Liver (tissue), 9 donors: ENCODE measurements around the gene MTHFD1L. TPM values are rescaled to one million over a fixed set of nuclear protein-coding genes. Genes with fewer than 3 reads are reported as not detected.

Experiments used
- DNase-seq: peaks from one replicate; pipeline ENCODE4 v3.0.0-alpha.2; 2017; ENCODE audit warnings: low spot score
- H3K27ac ChIP-seq, 2 donors: one replicate each; pipeline ENCODE4 v1.7.0; 2013; ENCODE audit warnings: inconsistent platforms in 2 of 2, low read length in 2 of 2, control low read depth in 1 of 2, low read depth in 1 of 2, mild to moderate bottlenecking in 1 of 2
- H3K27me3 ChIP-seq, 4 donors: one replicate each; pipeline versions ENCODE4 v1.6.1 to v1.7.0; 2013; ENCODE audit warnings: low read length in 3 of 4, inconsistent platforms in 1 of 4, mild to moderate bottlenecking in 1 of 4, moderate library complexity in 1 of 4; ENCODE audit not compliant: control insufficient read depth in 4 of 4, insufficient read depth in 4 of 4
- H3K36me3 ChIP-seq, 4 donors: one replicate each; pipeline versions ENCODE4 v1.6.1 to v1.7.0; 2013; ENCODE audit warnings: low read length in 3 of 4, mild to moderate bottlenecking in 3 of 4, low read depth in 1 of 4, moderate library complexity in 1 of 4; ENCODE audit not compliant: control insufficient read depth in 4 of 4, insufficient read depth in 3 of 4
- H3K4me1 ChIP-seq, 4 donors: one replicate each; pipeline versions ENCODE4 v1.6.1 to v1.7.0; 2013; ENCODE audit warnings: low read length in 3 of 4, mild to moderate bottlenecking in 3 of 4, moderate library complexity in 1 of 4; ENCODE audit not compliant: control insufficient read depth in 4 of 4, insufficient read depth in 4 of 4
- H3K4me3 ChIP-seq, 3 donors: one replicate each; pipeline versions ENCODE4 v1.6.1 to v1.7.0; 2013; ENCODE audit warnings: low read length in 3 of 3, control low read depth in 1 of 3, low read depth in 1 of 3, mild to moderate bottlenecking in 1 of 3
- H3K9ac ChIP-seq, 2 donors: one replicate each; pipeline ENCODE4 v1.7.0; 2013; ENCODE audit warnings: low read length in 2 of 2, mild to moderate bottlenecking in 2 of 2, moderate library complexity in 2 of 2, control low read depth in 1 of 2, low read depth in 1 of 2
- H3K9me3 ChIP-seq, 4 donors: one replicate each; pipeline versions ENCODE4 v1.6.1 to v1.7.0; 2013; ENCODE audit warnings: low read length in 3 of 4; ENCODE audit not compliant: control insufficient read depth in 4 of 4
- ATF3 ChIP-seq: IDR thresholded peaks from 2 replicates; pipeline ENCODE4 v1.6.1; 2016; ENCODE audit warnings: antibody characterized with exemption
- EGR1 ChIP-seq, 2 donors: IDR thresholded peaks; 2 replicates each; pipeline ENCODE4 v1.6.1; 2016 to 2018; ENCODE audit warnings: antibody characterized with exemption in 2 of 2, low read depth in 2 of 2
- GABPA ChIP-seq, 2 donors: IDR thresholded peaks in 1 of 2; conservative IDR thresholded peaks in 1 of 2; 2 replicates each; pipeline ENCODE4 v1.6.1; 2016; ENCODE audit warnings: antibody characterized with exemption in 2 of 2, mild to moderate bottlenecking in 1 of 2, moderate library complexity in 1 of 2
- JUND ChIP-seq, 2 donors: IDR thresholded peaks; 2 replicates each; pipeline ENCODE4 v1.6.1; 2016; ENCODE audit warnings: antibody characterized with exemption in 2 of 2
- NR2F2 ChIP-seq: IDR thresholded peaks from 2 replicates; pipeline ENCODE4 v1.6.1; 2016; ENCODE audit warnings: antibody characterized with exemption
- RAD21 ChIP-seq, 2 donors: IDR thresholded peaks; 2 replicates each; pipeline ENCODE4 v1.6.1; 2016; ENCODE audit warnings: antibody characterized with exemption in 2 of 2, mild to moderate bottlenecking in 2 of 2
- REST ChIP-seq: IDR thresholded peaks from 2 replicates; pipeline ENCODE4 v1.6.1; 2016; ENCODE audit warnings: antibody characterized with exemption, mild to moderate bottlenecking
- RXRA ChIP-seq, 2 donors: IDR thresholded peaks; 2 replicates each; pipeline ENCODE4 v1.6.1; 2017 to 2018; ENCODE audit warnings: antibody characterized with exemption in 2 of 2, mild to moderate bottlenecking in 1 of 2
- SP1 ChIP-seq: IDR thresholded peaks from 2 replicates; pipeline ENCODE4 v1.6.1; 2018; ENCODE audit warnings: antibody characterized with exemption, mild to moderate bottlenecking
- ZBTB33 ChIP-seq: IDR thresholded peaks from 2 replicates; pipeline ENCODE4 v1.6.1; 2016; ENCODE audit warnings: antibody characterized with exemption
- WGBS: extraction: QIAGEN DNeasy Blood & Tissue Kit; methylation state at CpG from one replicate; pipeline ENCODE4 v1.1.7; 2013; 5-methylcytosine and 5-hydroxymethylcytosine counted together
- polyA plus RNA-seq, 2 donors: library from polyadenylated mRNA; stranded (reverse) in 1 of 2; unstranded in 1 of 2; fragments of 200-250 nt in 1 of 2; fragments of >200 nt in 1 of 2; fragmentation: Nextera tagmentation in 1 of 2; extraction: Ambion mirVana in 1 of 2; gene quantifications; one replicate each; pipeline versions ENCODE4 v1.2.1 to v1.2.3, GENCODE V29; 2013 to 2015
- total RNA-seq, 2 donors: library from RNA; depleted of rRNA; stranded (reverse); fragments of >200 nt; gene quantifications; one replicate each; pipeline ENCODE4 v1.2.3, GENCODE V29; 2014
- donor health status: healthy.
- donor health status: healthy.
- donor health status: healthy.
- donor health status: healthy.
- donor health status: healthy.

The MTHFD1L gene
- total and polyA plus RNA-seq, 4 donors: 2.0 to 7.7 (median 2.8) TPM

GRCh38 chr6:151070631-151071051 lies 205.1 kb downstream of the MTHFD1L start:
- Histone ChIP-seq H3K36me3 (no peaks in the 10 kb centered on the region), H3K9ac (peak overlapping the region in 1 of 2 donors; percentile 34), H3K4me3 (no peak overlapping the region), H3K27me3 (no peaks in the 10 kb centered on the region), H3K27ac (peak overlapping the region; percentile 48 to 53), H3K9me3 (no peaks in the 10 kb centered on the region), H3K4me1 (peaks cover 1 to 20% (median 8%) of the 10 kb centered on the region in 4 donors)
- DNase-seq: no peak
- TF ChIP-seq RAD21 (IDR thresholded peaks at IDR 0.05): no peak
- 74% methylated on average over 3 of the region's 3 CpGs for WGBS

- DNase-seq: no peak
- no peaks in the 10 kb centered on the region for H3K9me3 ChIP-seq
Observed at GRCh38 chr6:151071295-151071694, 205.8 kb downstream of the MTHFD1L start.

GRCh38 chr6:151073146-151073545 lies 207.6 kb downstream of the MTHFD1L start:
- H3K9ac ChIP-seq: no peak overlapping the region
- H3K9me3 ChIP-seq: no peaks in the 10 kb centered on the region
- peaks cover 0 to 12% (median 7%) of the 10 kb centered on the region in 4 donors for H3K4me1 ChIP-seq
- no peaks in the 10 kb centered on the region for H3K36me3 ChIP-seq
- 73% methylated on average over 4 of the region's 4 CpGs for WGBS
- DNase-seq: no peak
- H3K27me3 ChIP-seq: no peaks in the 10 kb centered on the region
- TF ChIP-seq EGR1 (IDR thresholded peaks at IDR 0.05; ENCODE audit: low read depth in 2 of 2) (no peak), JUND (IDR thresholded peaks at IDR 0.05) (no peak), ZBTB33 (no peak), ATF3 (no peak), REST (no peak)
- H3K4me3 ChIP-seq: no peak overlapping the region
- no peak overlapping the region for H3K27ac ChIP-seq

More at GRCh38 chr6:151071295-151071694, 205.8 kb downstream of the MTHFD1L start:
- TF ChIP-seq GABPA (IDR thresholded peaks at IDR 0.05 in 1 of 2, conservative IDR thresholded peaks at IDR 0.05 in 1 of 2): no peak
- peak; percentile 56 to 69 for TF ChIP-seq RXRA (IDR thresholded peaks at IDR 0.05)
- peak; percentile 80 for TF ChIP-seq NR2F2
- TF ChIP-seq SP1: peak; percentile 44
- TF ChIP-seq RAD21 (IDR thresholded peaks at IDR 0.05): peak; percentile 18 to 32
- no peaks in the 10 kb centered on the region for H3K27me3 ChIP-seq
- H3K9ac ChIP-seq: peak overlapping the region in 1 of 2 donors; percentile 5
- WGBS: 54% methylated on average over 8 of the region's 8 CpGs
- peaks cover 1 to 20% (median 8%) of the 10 kb centered on the region in 4 donors for H3K4me1 ChIP-seq
- H3K27ac ChIP-seq: peak overlapping the region; percentile 48 to 53
- H3K4me3 ChIP-seq: no peak overlapping the region
- no peaks in the 10 kb centered on the region for H3K36me3 ChIP-seq
